Adrenal gland (tissue), 5 donors: ENCODE measurements around the gene ERC1.

Experiments
- CTCF ChIP-seq, 6 experiments: fragments of 450-650 bp in 4 of 6; fragments of 200-600 bp in 2 of 6; sonication (generic) in 1 of 6; IDR thresholded peaks; 1 replicate in 5 of 6; 2 replicates in 1 of 6; pipeline versions ENCODE4 v1.5.1 to v1.8.0; 2016 to 2021; ENCODE audit warnings: antibody characterized with exemption in 6 of 6, mild to moderate bottlenecking in 2 of 6, moderate library complexity in 1 of 6
- POLR2A ChIP-seq, 2 donors: fragments of 450-650 bp; IDR thresholded peaks; one replicate each; pipeline ENCODE4 v1.6.1; 2017; ENCODE audit warnings: antibody characterized with exemption in 2 of 2, mild to moderate bottlenecking in 2 of 2, moderate library complexity in 1 of 2
- donor health status: DM: no; HTN: no; CAD: no.

GRCh38 chr12:1054117-1054870 lies 63.3 kb downstream of the ERC1 start:
- TF ChIP-seq CTCF (IDR thresholded peaks at IDR 0.05) (no peak), POLR2A (IDR thresholded peaks at IDR 0.05) (no peak)
